ENCODE data around the gene DENND11. TPM values are rescaled to one million over a fixed set of nuclear protein-coding genes. Genes with fewer than 3 reads are reported as not detected.

Gene DENND11
- total and polyA plus RNA-seq, 10 of the 15 experiments (the other 5 are each of a cell fraction or from before 2014, with no cell fraction given), result 2.7 to 47.0 (median 26.6) TPM

DNA sequence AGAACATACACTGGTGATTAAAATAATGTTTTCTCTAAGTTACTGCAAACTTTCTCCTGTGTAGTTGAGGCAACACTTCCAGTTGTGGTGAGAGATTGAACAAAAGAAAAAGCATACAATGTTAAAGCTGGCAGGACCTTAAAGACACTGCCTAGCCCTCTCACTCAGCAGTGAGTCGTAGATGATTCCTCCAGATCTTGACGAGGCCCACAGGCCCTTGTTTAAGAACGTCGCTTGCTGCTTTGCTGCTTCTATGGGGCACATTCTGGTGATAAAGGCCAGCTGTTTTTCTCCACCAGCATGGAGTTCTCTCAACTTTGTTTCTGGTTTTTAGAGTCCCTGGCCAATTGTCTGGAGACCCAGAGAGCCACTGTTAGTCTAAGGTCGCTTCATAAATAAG, 2.8 kb upstream of the DENND11 start:
- ATAC-seq (no peak), DNase-seq (ENCODE audit: low read depth, low spot score) (no peak), FAIRE-seq (no peak)
- ChIA-PET POLR2A (no interaction called here), RAD21 (ENCODE audit: unreplicated experiment) (no interaction called here), CTCF (interaction anchor here (3.7 kb wide), 1 partner anchor 50 kb away, joined by 17 read pairs; no protein-coding TSS in a partner anchor), SMC1A (ENCODE audit: uncharacterized antibody, unreplicated experiment) (interaction anchor here (2.2 kb wide), 1 partner anchor 9 kb away, joined by 5 read pairs; no protein-coding TSS in a partner anchor)
- Histone ChIP-seq H3K27me3 (replicated peaks in 1 of 2; ENCODE audit: control insufficient read depth in 2 of 2, insufficient read depth in 2 of 2, low read length in 1 of 2) (peaks cover 0 to 2% of the 10 kb centered on the region in 2 experiments; a peak in 1 of 4 replicates), H3K36me3 (ENCODE audit: control insufficient read depth in 2 of 2, insufficient read depth in 2 of 2, low read length in 1 of 2) (no peaks in the 10 kb centered on the region), H3K4me3 (no peak overlapping the region), H3K9me3 (replicated peaks; ENCODE audit: control insufficient read depth, insufficient read depth, low read length) (no peaks in the 10 kb centered on the region), H3K4me2 (ENCODE audit: control insufficient read depth, insufficient read depth) (no peak overlapping the region), H4K20me1 (ENCODE audit: control insufficient read depth, insufficient read depth) (no peaks in the 10 kb centered on the region), H2AFZ (ENCODE audit: control insufficient read depth, low read depth, low read length) (no peak overlapping the region), H3K9ac (ENCODE audit: control insufficient read depth, insufficient read depth, low read length) (no peak overlapping the region), H3K27ac (ENCODE audit: control insufficient read depth, insufficient read depth) (no peak overlapping the region), H3K4me1 (ENCODE audit: control insufficient read depth, insufficient read depth, low read length) (peaks cover 4% of the 10 kb centered on the region; the same call in 1 of the 2 replicates), H3K79me2 (ENCODE audit: control insufficient read depth, insufficient read depth, low read length) (peaks cover 12% of the 10 kb centered on the region)
- intact Hi-C loops (cut with micrococcal nuclease; ENCODE audit: unreplicated experiment) (no loop called here), in situ Hi-C loops (cut with MboI) (no loop called here)
- TF ChIP-seq RAD21 (IDR thresholded peaks at IDR 0.05; ENCODE audit: insufficient read depth, low read depth, low read length), result no peak
- TF ChIP-seq EED (IDR thresholded peaks at IDR 0.05; ENCODE audit: low read depth), result no peak
- TF ChIP-seq CBX3 (IDR thresholded peaks at IDR 0.05; ENCODE audit: borderline replicate concordance, low read depth), result no peak
- no peak for TF ChIP-seq BMI1 (IDR thresholded peaks at IDR 0.05; ENCODE audit: borderline replicate concordance)
- TF ChIP-seq RB1 (IDR thresholded peaks at IDR 0.05; ENCODE audit: borderline replicate concordance), result no peak
- TF ChIP-seq, protein P1, sequence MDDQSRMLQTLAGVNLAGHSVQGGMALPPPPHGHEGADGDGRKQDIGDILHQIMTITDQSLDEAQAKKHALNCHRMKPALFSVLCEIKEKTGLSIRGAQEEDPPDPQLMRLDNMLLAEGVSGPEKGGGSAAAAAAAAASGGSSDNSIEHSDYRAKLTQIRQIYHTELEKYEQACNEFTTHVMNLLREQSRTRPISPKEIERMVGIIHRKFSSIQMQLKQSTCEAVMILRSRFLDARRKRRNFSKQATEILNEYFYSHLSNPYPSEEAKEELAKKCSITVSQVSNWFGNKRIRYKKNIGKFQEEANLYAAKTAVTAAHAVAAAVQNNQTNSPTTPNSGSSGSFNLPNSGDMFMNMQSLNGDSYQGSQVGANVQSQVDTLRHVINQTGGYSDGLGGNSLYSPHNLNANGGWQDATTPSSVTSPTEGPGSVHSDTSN (IDR thresholded peaks at IDR 0.05; ENCODE audit: insufficient replicate concordance, low read depth, low read length), result no peak
- TF ChIP-seq, protein P2, sequence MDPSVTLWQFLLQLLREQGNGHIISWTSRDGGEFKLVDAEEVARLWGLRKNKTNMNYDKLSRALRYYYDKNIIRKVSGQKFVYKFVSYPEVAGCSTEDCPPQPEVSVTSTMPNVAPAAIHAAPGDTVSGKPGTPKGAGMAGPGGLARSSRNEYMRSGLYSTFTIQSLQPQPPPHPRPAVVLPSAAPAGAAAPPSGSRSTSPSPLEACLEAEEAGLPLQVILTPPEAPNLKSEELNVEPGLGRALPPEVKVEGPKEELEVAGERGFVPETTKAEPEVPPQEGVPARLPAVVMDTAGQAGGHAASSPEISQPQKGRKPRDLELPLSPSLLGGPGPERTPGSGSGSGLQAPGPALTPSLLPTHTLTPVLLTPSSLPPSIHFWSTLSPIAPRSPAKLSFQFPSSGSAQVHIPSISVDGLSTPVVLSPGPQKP (IDR thresholded peaks at IDR 0.05; ENCODE audit: low read depth, low read length), result no peak
- TF ChIP-seq TCF12 (IDR thresholded peaks at IDR 0.05; ENCODE audit: low read depth, low read length), result no peak
- no TSS peak for BruUV-seq (replicated peaks)
- 66% methylated on average over 5 of the region's 5 CpGs for WGBS (ENCODE audit: insufficient coverage, insufficient replicate concordance, low lambda C conversion rate, missing lambda C conversion rate)
